IPS-20b (cell line): ENCODE results near the gene NANP.
"Not testable (repeated sequence)": the region's sequence is repeated elsewhere in the genome, so short reads cannot be mapped to it uniquely, and the experiment has no call there.

Source experiments
- H3K27ac ChIP-seq: one replicate; pipeline ENCODE4 v1.5.1; 2013; ENCODE audit warnings: low read length
- H3K27me3 ChIP-seq: 2 replicates; pipeline ENCODE4 v1.6.1; 2013; ENCODE audit warnings: mild to moderate bottlenecking, low read length, inconsistent platforms; ENCODE audit not compliant: insufficient read depth
- H3K36me3 ChIP-seq: 2 replicates; pipeline ENCODE4 v1.6.1; 2013; ENCODE audit warnings: low read depth, mild to moderate bottlenecking, inconsistent platforms, low read length, moderate library complexity; ENCODE audit not compliant: insufficient read depth
- H3K4me1 ChIP-seq: 2 replicates; pipeline ENCODE4 v1.6.1; 2013; ENCODE audit warnings: mild to moderate bottlenecking, control low read depth, inconsistent platforms, low read length, moderate library complexity; ENCODE audit not compliant: insufficient read depth
- H3K4me3 ChIP-seq: 2 replicates; pipeline ENCODE4 v1.5.1; 2013; ENCODE audit warnings: mild to moderate bottlenecking, low read length, inconsistent platforms
- H3K9ac ChIP-seq: 2 replicates; pipeline ENCODE4 v1.6.1; 2013; ENCODE audit warnings: low read depth, mild to moderate bottlenecking, inconsistent platforms, low read length, moderate library complexity
- H3K9me3 ChIP-seq: 2 replicates; pipeline ENCODE4 v1.6.1; 2013; ENCODE audit warnings: mild to moderate bottlenecking, low read depth, low read length, inconsistent platforms; ENCODE audit not compliant: insufficient read depth

Gene NANP, protein sequence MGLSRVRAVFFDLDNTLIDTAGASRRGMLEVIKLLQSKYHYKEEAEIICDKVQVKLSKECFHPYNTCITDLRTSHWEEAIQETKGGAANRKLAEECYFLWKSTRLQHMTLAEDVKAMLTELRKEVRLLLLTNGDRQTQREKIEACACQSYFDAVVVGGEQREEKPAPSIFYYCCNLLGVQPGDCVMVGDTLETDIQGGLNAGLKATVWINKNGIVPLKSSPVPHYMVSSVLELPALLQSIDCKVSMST

DNA sequence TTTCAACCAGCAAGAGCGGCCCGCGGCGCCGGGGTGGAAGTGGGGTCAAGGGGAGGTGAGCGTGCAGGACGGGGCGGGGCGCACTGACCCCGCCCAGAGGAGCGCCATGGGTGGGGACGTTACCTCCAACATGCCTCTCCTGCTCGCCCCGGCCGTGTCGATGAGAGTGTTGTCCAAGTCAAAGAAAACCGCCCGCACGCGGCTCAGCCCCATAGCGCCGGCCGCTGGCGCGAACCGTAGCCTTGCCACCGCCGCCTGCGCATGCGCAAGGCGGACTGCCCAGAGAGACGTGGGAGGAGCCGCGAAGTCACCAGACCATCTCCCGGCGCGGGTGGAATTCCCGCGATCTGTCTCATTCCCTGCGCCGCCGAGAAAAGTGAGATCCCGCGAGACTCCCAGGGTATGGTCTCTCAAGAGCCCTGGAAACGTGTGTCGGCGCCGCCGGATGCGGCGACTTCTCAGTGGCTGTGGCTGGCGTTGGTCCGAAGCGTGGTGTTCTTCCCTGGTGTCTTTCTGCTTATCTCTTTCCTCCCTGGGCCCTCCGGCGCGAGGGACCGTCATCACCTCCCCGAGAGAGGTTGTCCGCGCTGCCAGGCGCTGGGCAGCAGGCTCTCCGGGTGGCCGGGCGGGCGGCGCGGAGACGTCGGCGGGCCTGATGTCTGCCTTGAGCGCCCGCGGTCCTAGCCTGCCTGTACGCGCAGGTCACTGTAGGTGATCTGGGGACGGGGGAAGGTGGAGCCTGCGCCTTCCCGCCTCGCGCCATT is at the start of gene NANP:
TSS of gene NANP (minus strand) at position 279 of the 764 bp plus-strand sequence. CDS start at position 213, 66 bp downstream.
- peak within 1 kb of the TSS; percentile 82 for H3K9ac ChIP-seq
- no peaks in the 10 kb centered on the region for H3K36me3 ChIP-seq
- H3K4me1 ChIP-seq: peaks cover 18% of the 10 kb centered on the region
- H3K4me3 ChIP-seq: peak within 1 kb of the TSS; percentile 82
- no peaks in the 10 kb centered on the region for H3K9me3 ChIP-seq
- peaks cover 22% of the 10 kb centered on the region for H3K27me3 ChIP-seq
- H3K27ac ChIP-seq: peak within 1 kb of the TSS; percentile 68

DNA sequence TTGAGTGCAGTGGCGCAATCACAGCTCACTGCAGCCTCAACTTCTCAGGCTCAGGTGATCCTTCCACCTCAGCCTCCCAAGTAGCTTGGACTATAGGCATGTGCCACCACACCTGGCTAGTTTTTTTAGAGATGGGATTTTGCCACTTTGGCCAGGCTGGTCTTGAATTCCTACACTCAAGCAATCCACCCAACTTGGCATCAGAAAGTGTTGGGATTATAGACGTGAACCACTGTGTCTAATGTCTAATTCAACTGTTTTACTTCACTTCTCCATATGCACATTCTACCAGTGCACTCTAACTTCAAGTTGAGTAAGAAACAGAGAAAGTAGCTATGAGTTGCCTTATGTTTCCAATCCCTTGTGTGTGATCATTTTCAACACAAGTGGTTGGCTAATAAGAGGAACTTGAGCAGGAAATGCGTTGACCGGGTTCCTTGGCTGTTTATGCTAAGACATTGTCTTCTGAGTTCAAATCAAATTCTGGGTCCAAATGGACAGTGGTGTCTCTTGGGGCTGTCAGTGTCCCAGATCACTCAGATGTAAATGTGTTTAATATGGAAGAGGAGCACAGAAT is 48.9 kb upstream of the NANP start:
- Histone ChIP-seq H3K4me1 (no peaks in the 10 kb centered on the region), H3K27ac (no peak overlapping the region), H3K9me3 (no peaks in the 10 kb centered on the region), H3K9ac (no peak overlapping the region), H3K27me3 (no peaks in the 10 kb centered on the region), H3K36me3 (peaks cover 46% of the 10 kb centered on the region), H3K4me3 (no peak overlapping the region)

DNA sequence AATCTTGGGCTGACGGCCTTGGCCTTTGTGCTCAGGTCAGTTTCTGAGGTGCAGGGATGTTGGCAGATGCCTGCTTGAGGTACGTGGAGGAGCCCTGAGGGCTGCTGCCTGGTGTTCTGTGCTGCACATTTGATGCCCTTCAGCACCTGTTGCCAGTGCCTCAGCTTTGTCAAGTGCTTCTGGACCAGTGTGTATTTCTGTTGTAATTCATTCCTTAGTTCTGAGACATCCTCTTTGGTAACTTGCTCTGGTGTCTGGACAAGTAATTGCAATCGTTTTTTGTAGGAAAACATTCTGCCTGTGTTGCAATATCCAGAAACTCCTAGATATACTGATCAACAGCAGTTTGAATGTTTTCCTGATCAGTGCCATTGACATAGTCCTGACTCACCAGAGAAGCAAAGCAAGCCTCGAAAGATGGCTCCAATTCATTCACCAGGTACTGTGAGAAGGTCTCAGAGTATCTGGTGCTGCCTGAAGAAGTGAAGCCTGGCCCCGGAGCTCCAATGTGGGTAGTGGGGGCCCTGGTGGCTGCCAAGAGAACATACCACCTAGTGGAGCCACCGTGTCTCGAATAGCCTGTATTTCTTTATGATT is 46.1 kb upstream of the NANP start:
- no peaks in the 10 kb centered on the region for H3K4me1 ChIP-seq
- H3K9ac ChIP-seq: no peak overlapping the region
- H3K9me3 ChIP-seq: no peaks in the 10 kb centered on the region
- no peak overlapping the region for H3K27ac ChIP-seq
- H3K4me3 ChIP-seq: no peak overlapping the region
- peaks cover 23% of the 10 kb centered on the region for H3K36me3 ChIP-seq
- H3K27me3 ChIP-seq: no peaks in the 10 kb centered on the region

DNA sequence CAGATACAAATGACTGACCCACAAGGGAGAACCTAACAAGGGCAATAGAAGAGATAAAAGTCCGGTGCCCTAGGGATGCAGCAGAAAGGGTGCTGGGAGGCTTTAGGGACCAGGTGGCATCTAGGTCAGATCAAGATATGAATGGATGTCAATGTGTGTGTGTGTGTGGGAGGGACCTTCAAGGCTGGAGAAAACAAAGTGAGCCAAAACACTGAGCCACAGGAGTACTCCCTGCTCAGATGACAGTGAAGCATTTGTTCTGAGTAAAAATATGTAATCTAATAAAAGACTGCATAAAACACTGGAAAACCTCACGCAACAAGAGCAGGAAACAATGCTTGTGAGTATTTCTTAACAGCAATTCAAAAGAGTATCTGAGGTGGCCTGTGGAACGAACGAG is 44.6 kb upstream of the NANP start:
- Histone ChIP-seq H3K27ac (no peak overlapping the region), H3K4me3 (no peak overlapping the region), H3K27me3 (no peaks in the 10 kb centered on the region), H3K36me3 (peaks cover 8% of the 10 kb centered on the region; the same call in 1 of the 2 replicates), H3K4me1 (no peaks in the 10 kb centered on the region), H3K9ac (no peak overlapping the region), H3K9me3 (no peaks in the 10 kb centered on the region)

DNA sequence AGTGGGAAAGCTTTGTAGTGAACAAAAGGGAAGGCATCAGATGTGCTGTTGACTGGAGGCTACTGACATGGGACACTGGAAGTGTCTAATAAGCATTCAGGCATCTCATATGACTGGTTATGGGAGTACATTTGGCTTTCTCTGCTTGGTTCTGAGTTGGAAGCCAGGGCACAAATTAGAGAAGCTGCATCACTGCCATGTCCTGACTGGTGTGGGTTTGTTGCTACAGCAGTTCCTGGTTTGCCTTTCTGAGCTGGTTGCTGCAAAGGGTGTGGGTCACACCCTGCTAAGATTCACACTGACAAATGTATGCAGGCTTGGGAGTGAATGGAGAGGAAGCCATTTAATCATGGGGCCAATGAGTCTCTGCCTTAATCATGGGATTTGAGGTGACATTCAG is 36.2 kb upstream of the NANP start:
- H3K9me3 ChIP-seq: no peaks in the 10 kb centered on the region
- no peak overlapping the region for H3K27ac ChIP-seq
- no peak overlapping the region for H3K9ac ChIP-seq
- no peaks in the 10 kb centered on the region for H3K36me3 ChIP-seq
- H3K4me3 ChIP-seq: no peak overlapping the region
- no peaks in the 10 kb centered on the region; the same call in 1 of the 2 replicates for H3K4me1 ChIP-seq
- H3K27me3 ChIP-seq: no peaks in the 10 kb centered on the region

DNA sequence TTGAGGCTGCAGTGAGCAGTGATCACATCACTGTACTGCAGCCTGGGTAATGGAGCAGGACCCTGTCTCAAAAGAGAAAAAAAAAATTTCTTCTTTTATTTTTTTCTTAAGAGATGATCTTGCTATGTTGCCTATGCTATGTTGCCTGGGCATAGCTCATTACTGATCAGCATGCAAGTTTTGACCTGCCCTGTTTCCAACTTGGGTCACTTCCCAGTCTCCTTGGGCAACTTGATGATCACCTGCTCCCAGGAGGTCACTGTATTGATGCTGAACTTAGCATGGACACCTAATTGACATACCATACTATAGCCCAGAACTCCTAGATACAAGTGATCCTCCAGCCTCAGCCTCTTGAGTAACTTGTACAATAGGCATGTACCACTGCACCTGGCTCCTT is 30.7 kb upstream of the NANP start:
- H3K27me3 ChIP-seq: no peaks in the 10 kb centered on the region
- no peaks in the 10 kb centered on the region; the same call in 1 of the 2 replicates for H3K4me1 ChIP-seq
- H3K9me3 ChIP-seq: no peaks in the 10 kb centered on the region
- H3K4me3 ChIP-seq: no peak overlapping the region
- H3K36me3 ChIP-seq: no peaks in the 10 kb centered on the region
- no peak overlapping the region for H3K9ac ChIP-seq
- H3K27ac ChIP-seq: no peak overlapping the region

DNA sequence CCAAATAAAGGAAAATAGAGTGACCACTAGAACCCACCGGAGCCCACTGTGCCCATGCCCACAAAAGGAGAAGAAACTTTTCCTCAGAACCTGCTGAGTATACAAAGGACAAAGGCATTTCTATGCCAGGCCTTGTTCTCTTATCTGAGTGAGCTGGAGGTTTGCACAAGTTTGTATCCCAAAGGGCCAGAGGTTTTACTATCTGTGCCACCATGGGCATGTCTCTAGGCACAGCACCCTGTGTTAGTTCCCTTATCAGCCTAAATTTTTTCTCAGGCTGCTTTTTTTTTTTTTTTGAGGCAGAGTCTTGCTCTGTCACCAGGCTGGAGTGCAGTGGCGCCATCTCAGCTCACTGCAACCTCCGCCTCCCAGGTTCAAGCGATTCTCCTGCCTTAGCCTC is 29.1 kb upstream of the NANP start:
- H3K27ac ChIP-seq, H3K36me3 ChIP-seq, H3K4me3 ChIP-seq, H3K9me3 ChIP-seq, H3K4me1 ChIP-seq, H3K9ac ChIP-seq, H3K27me3 ChIP-seq: not testable (repeated sequence)

DNA sequence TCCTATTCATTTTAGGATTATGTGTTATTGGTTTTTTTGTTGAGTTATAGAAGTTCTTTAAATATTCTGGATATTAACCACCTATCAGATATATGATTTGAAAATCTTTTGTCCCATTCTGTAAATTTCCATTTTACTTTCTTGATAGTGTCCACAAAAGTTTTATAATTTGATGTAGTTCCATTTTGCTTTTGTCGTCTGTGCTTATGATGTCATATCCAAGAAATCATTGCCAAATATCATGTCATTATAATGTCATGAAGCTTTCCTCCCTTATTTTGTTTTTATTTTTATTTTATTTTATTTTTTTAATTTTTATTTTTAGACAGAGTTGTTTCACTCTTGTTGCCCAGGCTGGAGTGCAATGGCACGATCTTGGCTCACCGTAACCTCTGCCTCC is 21.0 kb upstream of the NANP start:
- H3K4me1 ChIP-seq: peaks cover 7% of the 10 kb centered on the region; the same call in 1 of the 2 replicates

DNA sequence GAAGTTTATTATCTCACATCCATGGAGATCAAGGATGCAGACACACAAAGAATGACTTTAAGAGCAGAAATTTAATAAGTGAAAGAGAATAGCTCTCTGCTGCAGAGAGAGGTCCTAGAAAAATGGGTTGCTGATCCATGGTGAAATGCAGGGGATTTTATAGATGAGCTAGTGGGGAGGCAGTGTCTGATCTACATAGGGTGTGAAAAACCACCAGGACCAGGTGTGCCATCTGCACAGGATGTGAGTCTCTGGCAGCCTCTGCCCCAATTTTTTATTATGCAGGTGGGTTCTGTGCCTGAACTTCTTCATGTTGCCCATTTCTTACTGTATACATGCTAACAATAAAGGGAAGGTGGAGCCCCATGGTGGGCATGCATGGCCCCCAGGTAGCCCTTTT is 19.9 kb upstream of the NANP start:
- Histone ChIP-seq H3K27me3 (no peaks in the 10 kb centered on the region), H3K4me1 (peaks cover 7% of the 10 kb centered on the region; the same call in 1 of the 2 replicates), H3K36me3 (peaks cover 4% of the 10 kb centered on the region; the same call in 1 of the 2 replicates), H3K27ac (no peak overlapping the region), H3K4me3 (no peak overlapping the region), H3K9me3 (no peaks in the 10 kb centered on the region), H3K9ac (no peak overlapping the region)

More for the DNA sequence above, 21.0 kb upstream of the NANP start:
- H3K36me3 ChIP-seq: peaks cover 4% of the 10 kb centered on the region; the same call in 1 of the 2 replicates
- H3K27me3 ChIP-seq: no peaks in the 10 kb centered on the region
- H3K9me3 ChIP-seq: no peaks in the 10 kb centered on the region
- H3K4me3 ChIP-seq: no peak overlapping the region
- no peak overlapping the region for H3K9ac ChIP-seq
- H3K27ac ChIP-seq: no peak overlapping the region

DNA sequence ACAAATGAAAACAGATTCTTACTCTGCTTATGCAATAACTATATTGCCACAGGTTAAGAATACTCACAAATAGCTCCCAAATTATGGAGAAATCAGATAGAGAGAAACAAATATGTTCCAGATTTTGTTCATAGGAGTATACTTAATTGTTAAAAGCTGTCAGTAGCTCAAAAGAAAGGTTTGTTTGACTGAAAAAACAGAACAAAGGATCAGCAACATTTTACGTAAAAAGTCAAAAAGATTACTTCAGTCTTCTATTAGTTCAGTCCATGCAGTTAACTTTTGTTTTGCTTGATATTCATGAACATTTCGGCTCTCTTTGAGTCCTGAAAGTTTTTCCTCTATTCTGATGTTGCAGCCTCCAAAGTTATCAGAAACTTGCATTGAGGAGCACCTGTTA is 13.4 kb upstream of the NANP start:
- H3K9me3 ChIP-seq: peaks cover 21% of the 10 kb centered on the region; the same call in 1 of the 2 replicates
- no peak overlapping the region for H3K4me3 ChIP-seq
- H3K4me1 ChIP-seq: no peaks in the 10 kb centered on the region
- no peak overlapping the region for H3K9ac ChIP-seq
- no peaks in the 10 kb centered on the region for H3K27me3 ChIP-seq
- H3K36me3 ChIP-seq: peaks cover 33% of the 10 kb centered on the region
- no peak overlapping the region for H3K27ac ChIP-seq

DNA sequence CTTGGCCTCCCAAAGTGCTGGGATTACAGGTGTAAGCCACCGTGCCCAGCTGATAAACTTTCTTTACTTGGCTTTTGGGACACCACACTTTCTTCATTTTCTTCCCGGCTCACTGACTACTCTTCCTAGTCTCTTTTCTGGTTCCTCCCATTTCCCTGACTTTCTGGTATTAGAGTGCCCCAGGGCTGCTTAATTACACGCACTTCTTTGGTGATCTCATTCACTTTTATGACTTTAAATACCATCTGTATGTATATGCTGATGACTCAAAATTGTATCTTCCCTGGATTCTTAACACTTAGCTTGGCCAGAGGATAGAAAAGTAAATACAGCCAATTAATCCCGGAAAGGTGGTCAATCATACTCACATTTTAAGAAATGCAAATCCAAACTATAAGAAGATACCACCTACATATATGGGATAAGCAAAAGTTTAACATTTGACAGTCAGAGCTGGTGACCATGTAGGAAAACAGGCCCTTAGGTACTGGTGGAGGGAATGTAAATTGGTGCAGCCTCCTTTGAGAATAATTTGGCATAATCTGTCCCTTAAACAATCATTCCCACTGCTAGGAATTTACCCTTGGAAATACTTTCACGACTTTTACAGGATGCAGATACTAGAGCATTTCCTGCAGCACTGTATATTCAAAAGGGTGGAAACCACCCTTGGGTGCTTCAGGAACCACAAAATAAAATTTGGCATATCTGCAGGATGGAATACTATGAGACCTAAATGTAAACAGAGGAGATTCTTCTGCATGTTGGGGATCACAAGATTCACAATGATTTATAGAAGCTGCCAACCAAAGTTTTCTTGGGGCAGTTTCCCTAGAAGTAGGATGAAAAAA is 9.4 kb upstream of the NANP start:
- Histone ChIP-seq H3K4me3 (no peak overlapping the region), H3K9me3 (peaks cover 21% of the 10 kb centered on the region; the same call in 1 of the 2 replicates)

More for the DNA sequence above, 9.4 kb upstream of the NANP start:
- peaks cover 33% of the 10 kb centered on the region for H3K36me3 ChIP-seq
- H3K9ac ChIP-seq: no peak overlapping the region
- no peaks in the 10 kb centered on the region for H3K4me1 ChIP-seq
- no peaks in the 10 kb centered on the region for H3K27me3 ChIP-seq
- no peak overlapping the region for H3K27ac ChIP-seq
